IMR-90 (cell line): ENCODE results near the gene MAPKAP1. TPM values are rescaled to one million over a fixed set of nuclear protein-coding genes. Genes with fewer than 3 reads are reported as not detected.

Experiments used
- ATAC-seq: fragments of 200-7000 bp; cut with Tn5 transposase; 2 replicates; pipeline ENCODE4 v1.9.1; 2020; ENCODE audit warnings: low read depth, mild to moderate bottlenecking, moderate library complexity
- BruUV-seq: library from RNA; stranded (reverse); fragments of 400-500 nt; replicated peaks from 2 replicates; lab custom pipeline; 2021; lab: Mats Ljungman, UMichigan
- CTCF ChIA-PET: fragments of 300-600 bp; formaldehyde crosslinking; extraction: SDS; loops from one replicate; lab custom pipeline; 2021; ENCODE audit warnings: antibody characterized with exemption; lab: Yijun Ruan, JAX
- POLR2A ChIA-PET: fragments of 300-600 bp; sonication (Branson Sonifier 250); formaldehyde crosslinking; loops from one replicate; lab custom pipeline; 2022; ENCODE audit warnings: antibody characterized with exemption; ENCODE audit not compliant: unreplicated experiment; lab: Charles Lee
- DNase-seq: peaks from one replicate; pipeline ENCODE4 v3.0.0; 2013
- H2AFZ ChIP-seq: replicated peaks from 2 replicates; pipeline ENCODE3; 2013; ENCODE audit warnings: low read length, mild to moderate bottlenecking; ENCODE audit not compliant: poor library complexity
- H2AK5ac ChIP-seq: 2 replicates; pipeline ENCODE4 v1.6.1; 2013; ENCODE audit warnings: low read depth, low read length, inconsistent platforms
- H2AK9ac ChIP-seq: replicated peaks from 2 replicates; pipeline ENCODE3; 2013; ENCODE audit warnings: mild to moderate bottlenecking, low read depth, low read length, moderate library complexity; ENCODE audit not compliant: poor library complexity
- H2BK120ac ChIP-seq: 2 replicates; pipeline ENCODE4 v1.6.1; 2013; ENCODE audit warnings: low read depth, low read length, inconsistent platforms
- H2BK15ac ChIP-seq: 3 replicates; pipeline ENCODE4 v1.6.1; 2013; ENCODE audit warnings: low read depth, low read length, inconsistent platforms
- H2BK20ac ChIP-seq: 2 replicates; pipeline ENCODE4 v1.6.1; 2013; ENCODE audit warnings: low read depth, mild to moderate bottlenecking, inconsistent platforms, low read length, moderate library complexity
- H2BK5ac ChIP-seq: 2 replicates; pipeline ENCODE4 v1.6.1; 2013; ENCODE audit warnings: mild to moderate bottlenecking, low read depth, low read length, inconsistent platforms; ENCODE audit not compliant: poor library complexity, severe bottlenecking
- H3K14ac ChIP-seq: replicated peaks from 2 replicates; pipeline ENCODE4 v1.6.1; 2013; ENCODE audit warnings: low read depth, low read length, inconsistent platforms
- H3K18ac ChIP-seq: 2 replicates; pipeline ENCODE4 v1.6.1; 2013; ENCODE audit warnings: low read depth, low read length, control low read depth
- H3K23ac ChIP-seq: 2 replicates; pipeline ENCODE4 v1.6.1; 2013; ENCODE audit warnings: low read depth, low read length, inconsistent platforms
- H3K27ac ChIP-seq: 2 replicates; pipeline ENCODE4 v1.5.1; 2013; ENCODE audit warnings: mild to moderate bottlenecking, control low read depth, low read length; ENCODE audit not compliant: insufficient read depth
- H3K27me3 ChIP-seq: 2 replicates; pipeline ENCODE4 v1.6.1; 2013; ENCODE audit warnings: low read length; ENCODE audit not compliant: control insufficient read depth, insufficient read depth
- H3K36me3 ChIP-seq: 2 replicates; pipeline ENCODE4 v1.6.1; 2013; ENCODE audit warnings: low read length, mixed read lengths; ENCODE audit not compliant: control insufficient read depth, insufficient read depth
- H3K4ac ChIP-seq: 2 replicates; pipeline ENCODE4 v1.6.1; 2013; ENCODE audit warnings: low read depth, low read length, inconsistent platforms
- H3K4me1 ChIP-seq: 2 replicates; pipeline ENCODE4 v1.6.1; 2013; ENCODE audit warnings: low read length, mixed read lengths; ENCODE audit not compliant: control insufficient read depth, insufficient read depth
- H3K4me2 ChIP-seq: 2 replicates; pipeline ENCODE4 v1.6.1; 2013; ENCODE audit warnings: low read depth, mild to moderate bottlenecking, control low read depth, low read length, moderate library complexity
- H3K4me3 ChIP-seq: 2 replicates; pipeline ENCODE4 v1.5.1; 2013; ENCODE audit warnings: low read depth, mild to moderate bottlenecking, control low read depth, low read length, moderate library complexity; ENCODE audit not compliant: insufficient read depth
- H3K56ac ChIP-seq: 2 replicates; pipeline ENCODE4 v1.6.1; 2013; ENCODE audit warnings: low read length, inconsistent platforms; ENCODE audit not compliant: insufficient read depth; ENCODE audit errors: extremely low read depth
- H3K79me1 ChIP-seq, 2 experiments: 2 replicates each; pipeline ENCODE4 v1.6.1; 2013; ENCODE audit warnings: low read length in 2 of 2, inconsistent platforms in 1 of 2, low read depth in 1 of 2
- H3K9ac ChIP-seq: 2 replicates; pipeline ENCODE4 v1.6.1; 2013; ENCODE audit warnings: low read depth, low read length, control low read depth
- H3K9me1 ChIP-seq: 2 replicates; pipeline ENCODE4 v1.6.1; 2013; ENCODE audit warnings: low read length, inconsistent platforms; ENCODE audit not compliant: insufficient read depth
- H3K9me3 ChIP-seq: 2 replicates; pipeline ENCODE4 v1.6.1; 2013; ENCODE audit warnings: low read length; ENCODE audit not compliant: control insufficient read depth, insufficient read depth
- H4K20me1 ChIP-seq: 2 replicates; pipeline ENCODE4 v1.6.1; 2013; ENCODE audit warnings: low read length, inconsistent platforms; ENCODE audit not compliant: insufficient read depth
- H4K5ac ChIP-seq: 2 replicates; pipeline ENCODE4 v1.6.1; 2013; ENCODE audit warnings: mild to moderate bottlenecking, low read depth, low read length, control low read depth
- H4K8ac ChIP-seq, 2 experiments: 2 replicates each; pipeline ENCODE4 v1.6.1; 2013; ENCODE audit warnings: low read depth in 2 of 2, low read length in 2 of 2, control low read depth in 1 of 2, inconsistent platforms in 1 of 2
- H4K91ac ChIP-seq: 2 replicates; pipeline ENCODE4 v1.6.1; 2013; ENCODE audit warnings: low read depth, low read length, inconsistent platforms; ENCODE audit not compliant: insufficient read depth
- BHLHE40 ChIP-seq: fragments of 150-350 bp; IDR thresholded peaks from 2 replicates; pipeline ENCODE4 v1.6.1; 2016; ENCODE audit warnings: mild to moderate bottlenecking, low read depth, low read length
- CEBPB ChIP-seq: IDR thresholded peaks from 2 replicates; pipeline ENCODE4 v1.6.1; 2012; ENCODE audit warnings: low read depth, low read length, improper control_type of control experiment
- CHD1 ChIP-seq: IDR thresholded peaks from 2 replicates; pipeline ENCODE4 v1.6.1; 2012; ENCODE audit warnings: low read depth, low read length, improper control_type of control experiment
- FOS ChIP-seq: fragments of 150-350 bp; IDR thresholded peaks from 2 replicates; pipeline ENCODE4 v1.6.1; 2016; ENCODE audit warnings: low read depth, low read length
- MAFK ChIP-seq: IDR thresholded peaks from 2 replicates; pipeline ENCODE4 v1.6.1; 2012; ENCODE audit warnings: low read depth, low read length, improper control_type of control experiment
- MAZ ChIP-seq: IDR thresholded peaks from 2 replicates; pipeline ENCODE4 v1.6.1; 2012; ENCODE audit warnings: low read depth, mild to moderate bottlenecking, low read length, improper control_type of control experiment, moderate library complexity, borderline replicate concordance
- NFE2L2 ChIP-seq: fragments of 150-350 bp; IDR thresholded peaks from 2 replicates; pipeline ENCODE4 v1.6.1; 2016; ENCODE audit warnings: low read depth, mild to moderate bottlenecking, low read length
- POLR2A ChIP-seq: IDR thresholded peaks from 2 replicates; pipeline ENCODE4 v1.6.1; 2012; ENCODE audit warnings: mild to moderate bottlenecking, low read depth, low read length
- RAD21 ChIP-seq: IDR thresholded peaks from 2 replicates; pipeline ENCODE4 v1.6.1; 2012; ENCODE audit warnings: low read length, improper control_type of control experiment
- RCOR1 ChIP-seq: IDR thresholded peaks from 2 replicates; pipeline ENCODE4 v1.6.1; 2012; ENCODE audit warnings: mild to moderate bottlenecking, low read length, improper control_type of control experiment; ENCODE audit not compliant: insufficient replicate concordance
- RFX5 ChIP-seq: IDR thresholded peaks from 2 replicates; pipeline ENCODE4 v1.8.0; 2012; ENCODE audit warnings: low read depth, mild to moderate bottlenecking, low read length, moderate library complexity
- SMC3 ChIP-seq: fragments of 150-350 bp; IDR thresholded peaks from 2 replicates; pipeline ENCODE4 v1.6.1; 2016; ENCODE audit warnings: low read depth, mild to moderate bottlenecking, antibody characterized with exemption, low read length, moderate library complexity
- WGBS, 2 experiments: methylation state at CpG; one replicate each; pipeline versions ENCODE4 v1.1.5 to v1.1.7; 2013; ENCODE audit warnings: missing lambda C conversion rate in 2 of 2; ENCODE audit not compliant: insufficient read length in 1 of 2; ENCODE audit errors: extremely low coverage in 2 of 2; 5-methylcytosine and 5-hydroxymethylcytosine counted together
- dilution Hi-C: fragments of 300-500 bp; cut with HindIII; formaldehyde crosslinking; loops from one replicate; pipeline ENCODE4 v1.14.3; 2018; ENCODE audit warnings: low sequenced_read_pairs; ENCODE audit not compliant: unreplicated experiment
- in situ Hi-C: fragments of 300-500 bp; cut with MboI; formaldehyde crosslinking; loops from 3 replicates; pipeline ENCODE4 v1.14.3; 2019; ENCODE audit warnings: low sequenced_read_pairs, inconsistent platforms, mixed read lengths
- intact Hi-C: fragments of 100-400 bp; cut with micrococcal nuclease; formaldehyde crosslinking; loops from 2 replicates; pipeline ENCODE4 v1.10.0; 2022
- polyA plus RNA-seq, 3 experiments: library from polyadenylated mRNA; depleted of rRNA; stranded (reverse); fragments of >200 nt; gene quantifications; 2 replicates each; pipeline ENCODE4 v1.2.3, GENCODE V29; 2012; ENCODE audit warnings: low replicate concordance in 1 of 3
- total RNA-seq: library from RNA; depleted of rRNA; stranded (reverse); fragments of >200 nt; gene quantifications from 2 replicates; pipeline ENCODE4 v1.2.3, GENCODE V29; 2012
- TF ChIP-seq, protein P1 (sequence below): conservative IDR thresholded peaks from 2 replicates; pipeline ENCODE4 v1.5.1; 2012; ENCODE audit warnings: mild to moderate bottlenecking, low read depth, low read length, improper control_type of control experiment
- TF ChIP-seq, protein P2 (sequence below): fragments of 150-350 bp; IDR thresholded peaks from 2 replicates; pipeline ENCODE4 v1.6.1; 2017; ENCODE audit warnings: mild to moderate bottlenecking, antibody characterized with exemption, low read length, low read depth
- TF ChIP-seq, protein P3 (sequence below): fragments of 150-350 bp; IDR thresholded peaks from 2 replicates; pipeline ENCODE4 v1.6.1; 2016; ENCODE audit warnings: low read depth, mild to moderate bottlenecking, low read length, moderate library complexity, borderline replicate concordance

The MAPKAP1 gene
- total and polyA plus RNA-seq, 2 of the 4 experiments (the other 2 are of a cell fraction), result 87.2 to 158 TPM

DNA sequence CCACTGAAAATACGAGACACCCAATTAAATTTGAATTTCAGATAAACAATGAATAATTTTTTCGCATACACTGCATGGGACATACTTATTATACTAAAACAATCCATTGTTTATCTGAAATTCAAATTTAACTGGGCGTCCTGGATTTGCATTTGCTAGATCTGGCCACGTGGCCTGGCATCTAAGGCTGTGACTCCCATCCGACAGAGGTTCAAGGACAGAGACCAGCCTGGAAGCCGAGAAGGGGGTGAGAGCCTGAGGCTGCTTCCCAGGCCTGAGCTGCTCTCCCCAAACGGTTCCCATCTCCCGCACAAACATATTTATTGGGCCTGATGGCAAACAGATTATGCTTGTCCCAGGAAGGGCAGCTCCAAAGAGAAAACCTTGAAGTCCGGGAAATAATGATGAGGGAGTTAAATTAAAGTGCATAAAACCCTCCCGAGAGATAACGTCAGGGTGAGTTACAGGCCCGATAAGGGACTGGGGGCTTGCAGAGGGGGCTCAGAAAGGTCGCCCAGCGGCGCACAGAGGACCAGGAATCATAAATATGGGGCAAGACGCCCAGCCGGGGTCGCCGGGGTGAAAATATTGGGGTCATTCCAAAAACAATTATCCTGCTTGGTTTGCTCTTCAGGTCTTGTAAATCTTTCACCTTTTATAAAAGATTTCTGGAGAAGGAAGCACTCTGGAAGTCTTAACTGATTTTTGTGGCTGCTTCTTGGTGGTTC lies 281.7 kb downstream of the MAPKAP1 start:
- DNase-seq (no peak), ATAC-seq (no peak)
- H2BK120ac ChIP-seq, result no peak overlapping the region
- peak overlapping the region; percentile 74 for H2AFZ ChIP-seq
- ChIA-PET POLR2A (no interaction called here), CTCF (interaction anchor here (0.6 kb wide), 1 partner anchor 903 kb away, joined by 6 read pairs; no protein-coding TSS in a partner anchor)
- H3K9me3 ChIP-seq, result no peaks in the 10 kb centered on the region
- no peaks in the 10 kb centered on the region for H4K20me1 ChIP-seq
- H3K56ac ChIP-seq, result no peak overlapping the region
- in situ Hi-C loops, result no loop called here
- no peak overlapping the region for H4K8ac ChIP-seq
- no peak overlapping the region for H3K23ac ChIP-seq
- H3K4ac ChIP-seq, result no peak overlapping the region
- H3K9me1 ChIP-seq, result no peaks in the 10 kb centered on the region; the same call in 1 of the 2 replicates
- no TSS peak for BruUV-seq
- no peak overlapping the region for H2BK5ac ChIP-seq
- H3K18ac ChIP-seq, result no peak overlapping the region
- no peak overlapping the region for H3K9ac ChIP-seq
- dilution Hi-C loops, result no loop called here
- no peak overlapping the region for H2BK20ac ChIP-seq
- no peak overlapping the region for H3K4me3 ChIP-seq
- H3K27ac ChIP-seq, result no peak overlapping the region
- H2AK9ac ChIP-seq, result no peak overlapping the region
- H3K27me3 ChIP-seq, result no peaks in the 10 kb centered on the region; the same call in 1 of the 2 replicates
- WGBS, 2 experiments, result 69% methylated on average over 9 of the region's 19 CpGs; no CpG with 5 or more reads in 1 of the 2 experiments
- H4K91ac ChIP-seq, result no peak overlapping the region
- H3K79me1 ChIP-seq, result no peaks in the 10 kb centered on the region
- H4K5ac ChIP-seq, result no peak overlapping the region
- no peak overlapping the region for H2BK15ac ChIP-seq
- intact Hi-C loops, result no loop called here
- no peak overlapping the region for H2AK5ac ChIP-seq
- no peaks in the 10 kb centered on the region for H3K4me1 ChIP-seq
- H3K36me3 ChIP-seq, result no peaks in the 10 kb centered on the region
- no peak overlapping the region for H3K14ac ChIP-seq
- H3K4me2 ChIP-seq, result no peak overlapping the region
- TF ChIP-seq POLR2A, result no peak
- no peak for TF ChIP-seq RFX5
- no peak for TF ChIP-seq CEBPB
- TF ChIP-seq RCOR1, result no peak
- TF ChIP-seq NFE2L2, result no peak
- TF ChIP-seq CHD1, result no peak
- no peak for TF ChIP-seq FOS
- TF ChIP-seq, protein P1, sequence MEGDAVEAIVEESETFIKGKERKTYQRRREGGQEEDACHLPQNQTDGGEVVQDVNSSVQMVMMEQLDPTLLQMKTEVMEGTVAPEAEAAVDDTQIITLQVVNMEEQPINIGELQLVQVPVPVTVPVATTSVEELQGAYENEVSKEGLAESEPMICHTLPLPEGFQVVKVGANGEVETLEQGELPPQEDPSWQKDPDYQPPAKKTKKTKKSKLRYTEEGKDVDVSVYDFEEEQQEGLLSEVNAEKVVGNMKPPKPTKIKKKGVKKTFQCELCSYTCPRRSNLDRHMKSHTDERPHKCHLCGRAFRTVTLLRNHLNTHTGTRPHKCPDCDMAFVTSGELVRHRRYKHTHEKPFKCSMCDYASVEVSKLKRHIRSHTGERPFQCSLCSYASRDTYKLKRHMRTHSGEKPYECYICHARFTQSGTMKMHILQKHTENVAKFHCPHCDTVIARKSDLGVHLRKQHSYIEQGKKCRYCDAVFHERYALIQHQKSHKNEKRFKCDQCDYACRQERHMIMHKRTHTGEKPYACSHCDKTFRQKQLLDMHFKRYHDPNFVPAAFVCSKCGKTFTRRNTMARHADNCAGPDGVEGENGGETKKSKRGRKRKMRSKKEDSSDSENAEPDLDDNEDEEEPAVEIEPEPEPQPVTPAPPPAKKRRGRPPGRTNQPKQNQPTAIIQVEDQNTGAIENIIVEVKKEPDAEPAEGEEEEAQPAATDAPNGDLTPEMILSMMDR, result no peak
- no peak for TF ChIP-seq MAZ
- no peak for TF ChIP-seq SMC3
- TF ChIP-seq RAD21, result no peak
- TF ChIP-seq, protein P2, sequence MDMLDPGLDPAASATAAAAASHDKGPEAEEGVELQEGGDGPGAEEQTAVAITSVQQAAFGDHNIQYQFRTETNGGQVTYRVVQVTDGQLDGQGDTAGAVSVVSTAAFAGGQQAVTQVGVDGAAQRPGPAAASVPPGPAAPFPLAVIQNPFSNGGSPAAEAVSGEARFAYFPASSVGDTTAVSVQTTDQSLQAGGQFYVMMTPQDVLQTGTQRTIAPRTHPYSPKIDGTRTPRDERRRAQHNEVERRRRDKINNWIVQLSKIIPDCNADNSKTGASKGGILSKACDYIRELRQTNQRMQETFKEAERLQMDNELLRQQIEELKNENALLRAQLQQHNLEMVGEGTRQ, result no peak
- no peak for TF ChIP-seq BHLHE40
- TF ChIP-seq, protein P3, sequence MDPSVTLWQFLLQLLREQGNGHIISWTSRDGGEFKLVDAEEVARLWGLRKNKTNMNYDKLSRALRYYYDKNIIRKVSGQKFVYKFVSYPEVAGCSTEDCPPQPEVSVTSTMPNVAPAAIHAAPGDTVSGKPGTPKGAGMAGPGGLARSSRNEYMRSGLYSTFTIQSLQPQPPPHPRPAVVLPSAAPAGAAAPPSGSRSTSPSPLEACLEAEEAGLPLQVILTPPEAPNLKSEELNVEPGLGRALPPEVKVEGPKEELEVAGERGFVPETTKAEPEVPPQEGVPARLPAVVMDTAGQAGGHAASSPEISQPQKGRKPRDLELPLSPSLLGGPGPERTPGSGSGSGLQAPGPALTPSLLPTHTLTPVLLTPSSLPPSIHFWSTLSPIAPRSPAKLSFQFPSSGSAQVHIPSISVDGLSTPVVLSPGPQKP, result no peak
- TF ChIP-seq MAFK, result no peak
